Astrocyte (in vitro differentiated cells and primary cell): ENCODE results near the gene UBE2C. TPM values are rescaled to one million over a fixed set of nuclear protein-coding genes. Genes with fewer than 3 reads are reported as not detected.

Source experiments
- DNase-seq: peaks from one replicate; pipeline ENCODE4 v3.0.0-alpha.2; 2010; ENCODE audit warnings: low read depth
- FAIRE-seq: peaks from 2 replicates; lab custom pipeline; 2011; peaks lifted over from hg19 to GRCh38; lab: Jason Lieb, UNC
- H2AFZ ChIP-seq: 2 replicates; pipeline ENCODE4 v1.6.0; 2012; ENCODE audit warnings: low read depth, low read length, inconsistent platforms
- H3K27ac ChIP-seq: 2 replicates; pipeline ENCODE4 v1.5.1; 2011; ENCODE audit warnings: low read depth, low read length, inconsistent platforms
- H3K27me3 ChIP-seq: 2 replicates; pipeline ENCODE4 v1.6.0; 2011; ENCODE audit warnings: low read length, inconsistent platforms; ENCODE audit not compliant: insufficient read depth
- H3K36me3 ChIP-seq: 2 replicates; pipeline ENCODE4 v1.5.1; 2011; ENCODE audit warnings: low read length, inconsistent platforms; ENCODE audit not compliant: insufficient read depth
- H3K4me1 ChIP-seq: 2 replicates; pipeline ENCODE4 v1.5.1; 2011; ENCODE audit warnings: low read length, inconsistent platforms; ENCODE audit not compliant: insufficient read depth
- H3K4me2 ChIP-seq: 2 replicates; pipeline ENCODE4 v1.6.0; 2012; ENCODE audit warnings: low read length, inconsistent platforms
- H3K4me3 ChIP-seq: 2 replicates; pipeline ENCODE4 v1.5.1; 2011; ENCODE audit warnings: low read depth, mild to moderate bottlenecking, low read length, inconsistent platforms; ENCODE audit not compliant: insufficient read depth
- H3K79me2 ChIP-seq: 2 replicates; pipeline ENCODE4 v1.6.0; 2012; ENCODE audit warnings: mild to moderate bottlenecking, low read length, inconsistent platforms; ENCODE audit not compliant: insufficient read depth
- H3K9ac ChIP-seq: 2 replicates; pipeline ENCODE4 v1.6.0; 2012; ENCODE audit warnings: mild to moderate bottlenecking, low read length, inconsistent platforms
- H3K9me3 ChIP-seq: 2 replicates; pipeline ENCODE4 v1.5.1; 2012; ENCODE audit warnings: low read depth, mild to moderate bottlenecking, low read length, inconsistent platforms; ENCODE audit not compliant: insufficient read depth
- H4K20me1 ChIP-seq: 2 replicates; pipeline ENCODE4 v1.6.0; 2012; ENCODE audit warnings: low read length, inconsistent platforms; ENCODE audit not compliant: insufficient read depth
- H3K27ac Mint-ChIP-seq: one replicate; pipeline ENCODE4 v1.8.0; 2021; ENCODE audit warnings: mild to moderate bottlenecking, mixed read lengths; ENCODE audit not compliant: unreplicated experiment
- H3K27me3 Mint-ChIP-seq: one replicate; pipeline ENCODE4 v1.8.0; 2021; ENCODE audit warnings: low read depth, mixed read lengths; ENCODE audit not compliant: unreplicated experiment
- H3K36me3 Mint-ChIP-seq: one replicate; pipeline ENCODE4 v1.8.0; 2021; ENCODE audit warnings: low read depth, mixed read lengths; ENCODE audit not compliant: unreplicated experiment
- H3K4me1 Mint-ChIP-seq: one replicate; pipeline ENCODE4 v1.8.0; 2021; ENCODE audit warnings: low read depth, mixed read lengths; ENCODE audit not compliant: unreplicated experiment
- H3K4me3 Mint-ChIP-seq: one replicate; pipeline ENCODE4 v1.8.0; 2021; ENCODE audit warnings: mild to moderate bottlenecking, moderate library complexity, mixed read lengths; ENCODE audit not compliant: unreplicated experiment
- H3K9me3 Mint-ChIP-seq: one replicate; pipeline ENCODE4 v1.8.0; 2021; ENCODE audit warnings: mild to moderate bottlenecking, mixed read lengths; ENCODE audit not compliant: unreplicated experiment
- CTCF ChIP-seq: IDR thresholded peaks from 2 replicates; pipeline ENCODE4 v1.5.1; 2011; ENCODE audit warnings: low read depth, mild to moderate bottlenecking, inconsistent platforms, low read length, moderate library complexity; ENCODE audit not compliant: insufficient read depth
- EZH2 ChIP-seq: IDR thresholded peaks from 2 replicates; pipeline ENCODE4 v1.6.1; 2012; ENCODE audit warnings: mild to moderate bottlenecking, low read length, inconsistent platforms; ENCODE audit not compliant: insufficient read depth
- total RNA-seq: library from RNA; stranded (reverse); gene quantifications from 2 replicates; pipeline ENCODE4 v1.2.1, GENCODE V29; 2021

The UBE2C gene
- total RNA-seq, 1 donor from 2014 or later: 12.3 TPM

GRCh38 chr20:45845452-45845851 is 33.0 kb downstream of the UBE2C start:
- H3K36me3 ChIP-seq: peaks cover 21% of the 10 kb centered on the region
- H3K4me3 ChIP-seq: no peak overlapping the region
- H3K9me3 ChIP-seq: no peaks in the 10 kb centered on the region
- no peaks in the 10 kb centered on the region for H3K4me1 Mint-ChIP-seq
- no peaks in the 10 kb centered on the region for H3K27me3 Mint-ChIP-seq
- no peak overlapping the region for H3K27ac Mint-ChIP-seq
- no peaks in the 10 kb centered on the region for H3K79me2 ChIP-seq
- no peaks in the 10 kb centered on the region for H3K9me3 Mint-ChIP-seq
- H3K9ac ChIP-seq: no peak overlapping the region
- no peak overlapping the region for H3K4me3 Mint-ChIP-seq
- no peak overlapping the region for H3K27ac ChIP-seq
- H3K4me2 ChIP-seq: no peak overlapping the region
- peaks cover 23% of the 10 kb centered on the region for H3K36me3 Mint-ChIP-seq
- no peaks in the 10 kb centered on the region for H3K27me3 ChIP-seq
- H4K20me1 ChIP-seq: peaks cover 15% of the 10 kb centered on the region
- no peak for FAIRE-seq
- no peak for DNase-seq
- TF ChIP-seq EZH2 (no peak), CTCF (no peak)
- no peaks in the 10 kb centered on the region for H3K4me1 ChIP-seq
- no peak overlapping the region for H2AFZ ChIP-seq

GRCh38 chr20:45848421-45848820 is 36.0 kb downstream of the UBE2C start:
- no peak overlapping the region for H3K9ac ChIP-seq
- no peaks in the 10 kb centered on the region for H3K9me3 ChIP-seq
- H3K36me3 ChIP-seq: peaks cover 12% of the 10 kb centered on the region
- H3K4me1 Mint-ChIP-seq: no peaks in the 10 kb centered on the region
- no peaks in the 10 kb centered on the region for H3K27me3 Mint-ChIP-seq
- H3K27me3 ChIP-seq: no peaks in the 10 kb centered on the region
- no peak overlapping the region for H3K27ac Mint-ChIP-seq
- H3K9me3 Mint-ChIP-seq: no peaks in the 10 kb centered on the region
- no peaks in the 10 kb centered on the region for H3K79me2 ChIP-seq
- H3K4me1 ChIP-seq: no peaks in the 10 kb centered on the region
- H3K4me2 ChIP-seq: no peak overlapping the region
- H3K36me3 Mint-ChIP-seq: peaks cover 20% of the 10 kb centered on the region
- DNase-seq (no peak), FAIRE-seq (no peak)
- TF ChIP-seq CTCF: no peak
- no peak for TF ChIP-seq EZH2
- no peak overlapping the region for H3K4me3 Mint-ChIP-seq
- H3K4me3 ChIP-seq: no peak overlapping the region
- peaks cover 6% of the 10 kb centered on the region for H4K20me1 ChIP-seq
- H2AFZ ChIP-seq: no peak overlapping the region
- H3K27ac ChIP-seq: no peak overlapping the region

- peaks cover 23% of the 10 kb centered on the region for H3K36me3 Mint-ChIP-seq
- FAIRE-seq: no peak
- no peak overlapping the region for H3K27ac Mint-ChIP-seq
Observed at GRCh38 chr20:45848969-45849582, 36.6 kb downstream of the UBE2C start.

More at GRCh38 chr20:45848969-45849582, 36.6 kb downstream of the UBE2C start:
- no peak overlapping the region for H3K4me3 Mint-ChIP-seq
- no peak overlapping the region for H3K4me3 ChIP-seq
- no peaks in the 10 kb centered on the region for H3K4me1 ChIP-seq
- TF ChIP-seq CTCF: no peak
- no peak for TF ChIP-seq EZH2
- no peaks in the 10 kb centered on the region for H3K27me3 ChIP-seq
- no peaks in the 10 kb centered on the region for H3K79me2 ChIP-seq
- no peak overlapping the region for H3K9ac ChIP-seq
- no peaks in the 10 kb centered on the region for H3K9me3 ChIP-seq
- H3K27ac ChIP-seq: no peak overlapping the region
- no peak overlapping the region for H3K4me2 ChIP-seq
- H3K27me3 Mint-ChIP-seq: no peaks in the 10 kb centered on the region
- peaks cover 3% of the 10 kb centered on the region for H4K20me1 ChIP-seq
- H3K4me1 Mint-ChIP-seq: no peaks in the 10 kb centered on the region
- H2AFZ ChIP-seq: no peak overlapping the region
- DNase-seq: no peak
- peaks cover 12% of the 10 kb centered on the region for H3K36me3 ChIP-seq
- H3K9me3 Mint-ChIP-seq: no peaks in the 10 kb centered on the region
